ENCODE data around the gene CDX2. TPM values are rescaled to one million over a fixed set of nuclear protein-coding genes. Genes with fewer than 3 reads are reported as not detected.

CDX2 gene
- total RNA-seq, 1 experiment from 2014 or later: 12.5 TPM

GRCh38 chr13:27985600-27985999, 16.5 kb upstream of the CDX2 start:
- Histone ChIP-seq H3K4me3 (replicated peaks in 1 of 2; ENCODE audit: low read depth in 1 of 2, low read length in 2 of 2) (no peak overlapping the region), H3K36me3 (ENCODE audit: control insufficient read depth in 1 of 2, insufficient read depth in 2 of 2, low read length in 2 of 2) (no peaks in the 10 kb centered on the region), H3K4me2 (ENCODE audit: low read length) (no peak overlapping the region), H3K27me3 (ENCODE audit: insufficient read depth, low read length) (no peaks in the 10 kb centered on the region), H3K9ac (ENCODE audit: low read length) (no peak overlapping the region), H3K9me3 (ENCODE audit: control insufficient read depth in 1 of 2, insufficient read depth in 1 of 2, low read depth in 1 of 2, low read length in 2 of 2) (no peaks in the 10 kb centered on the region), H4K20me1 (ENCODE audit: insufficient read depth) (no peaks in the 10 kb centered on the region), H2AFZ (ENCODE audit: low read depth, low read length, poor library complexity, severe bottlenecking) (no peak overlapping the region), H3K9me2 (ENCODE audit: insufficient read depth) (no peaks in the 10 kb centered on the region), H3K79me2 (ENCODE audit: insufficient read depth, low read length) (no peaks in the 10 kb centered on the region), H3K4me1 (ENCODE audit: control insufficient read depth in 1 of 2, insufficient read depth in 2 of 2, low read length in 2 of 2) (no peaks in the 10 kb centered on the region), H3K27ac (ENCODE audit: low read depth, low read length) (no peak overlapping the region)
- ChIA-PET POLR2A (no interaction called here), RAD21 (ENCODE audit: low non-redundant PET in 1 of 2, low total read pairs in 2 of 2, uncharacterized antibody in 2 of 2, unreplicated experiment in 2 of 2) (interaction anchor here (1.5 to 1.8 kb wide), 2 partner anchors 155 kb away, joined by 4 to 8 read pairs; no protein-coding TSS in a partner anchor), CTCF (interaction anchor here (1.1 to 5.2 kb wide), 7 partner anchors 12 to 1039 kb away, joined by 3 to 94 read pairs (median 14); no protein-coding TSS in a partner anchor)
- intact Hi-C loops (cut with micrococcal nuclease): loop anchor here (2.0 to 10.0 kb wide), 3 partner anchors 451 to 1001 kb away; no protein-coding TSS in a partner anchor
- TF ChIP-seq FOSL1 (IDR thresholded peaks at IDR 0.05; ENCODE audit: low read depth) (no peak), EZH2phosphoT487 (IDR thresholded peaks at IDR 0.05; ENCODE audit: borderline replicate concordance) (no peak), CBX3 (IDR thresholded peaks at IDR 0.05; ENCODE audit: low read depth) (no peak), SRF (IDR thresholded peaks at IDR 0.05; ENCODE audit: low read depth) (no peak), ATF3 (IDR thresholded peaks at IDR 0.05) (no peak), ZNF274 (IDR thresholded peaks at IDR 0.05; ENCODE audit: low read depth, low read length) (no peak), REST (IDR thresholded peaks at IDR 0.05; ENCODE audit: low read depth) (no peak)
- TF ChIP-seq, protein P1, sequence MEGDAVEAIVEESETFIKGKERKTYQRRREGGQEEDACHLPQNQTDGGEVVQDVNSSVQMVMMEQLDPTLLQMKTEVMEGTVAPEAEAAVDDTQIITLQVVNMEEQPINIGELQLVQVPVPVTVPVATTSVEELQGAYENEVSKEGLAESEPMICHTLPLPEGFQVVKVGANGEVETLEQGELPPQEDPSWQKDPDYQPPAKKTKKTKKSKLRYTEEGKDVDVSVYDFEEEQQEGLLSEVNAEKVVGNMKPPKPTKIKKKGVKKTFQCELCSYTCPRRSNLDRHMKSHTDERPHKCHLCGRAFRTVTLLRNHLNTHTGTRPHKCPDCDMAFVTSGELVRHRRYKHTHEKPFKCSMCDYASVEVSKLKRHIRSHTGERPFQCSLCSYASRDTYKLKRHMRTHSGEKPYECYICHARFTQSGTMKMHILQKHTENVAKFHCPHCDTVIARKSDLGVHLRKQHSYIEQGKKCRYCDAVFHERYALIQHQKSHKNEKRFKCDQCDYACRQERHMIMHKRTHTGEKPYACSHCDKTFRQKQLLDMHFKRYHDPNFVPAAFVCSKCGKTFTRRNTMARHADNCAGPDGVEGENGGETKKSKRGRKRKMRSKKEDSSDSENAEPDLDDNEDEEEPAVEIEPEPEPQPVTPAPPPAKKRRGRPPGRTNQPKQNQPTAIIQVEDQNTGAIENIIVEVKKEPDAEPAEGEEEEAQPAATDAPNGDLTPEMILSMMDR (IDR thresholded peaks at IDR 0.05 in 2 of 3, conservative IDR thresholded peaks at IDR 0.05 in 1 of 3; ENCODE audit: borderline replicate concordance in 1 of 3, insufficient read depth in 1 of 3, low read depth in 2 of 3, low read length in 2 of 3): no peak
- DNase-seq (ENCODE audit: low read depth, low spot score) (no peak), ATAC-seq (no peak)
- no TSS peak for BruUV-seq (replicated peaks)

All from HCT116 (cell line).